Measurements from ENCODE around the gene H2AZ2.
"Not testable (repeated sequence)": the region's sequence is repeated elsewhere in the genome, so short reads cannot be mapped to it uniquely, and the experiment has no call there.

Gene H2AZ2

GRCh38 chr7:44847920-44848634, at the start of gene H2AZ2:
H2AZ2 (minus strand) TSS chr7:44848087; CDS start chr7:44847971, 116 bp downstream.
- DNase-seq (ENCODE audit: low read depth) = peak; percentile 100

GRCh38 chr7:44897309-44897708, 49.4 kb upstream of the H2AZ2 start:
- peak; percentile 39 for DNase-seq (ENCODE audit: low read depth)

GRCh38 chr7:44894888-44895580, 47.1 kb upstream of the H2AZ2 start:
- no peak for DNase-seq (ENCODE audit: low read depth)

DNA sequence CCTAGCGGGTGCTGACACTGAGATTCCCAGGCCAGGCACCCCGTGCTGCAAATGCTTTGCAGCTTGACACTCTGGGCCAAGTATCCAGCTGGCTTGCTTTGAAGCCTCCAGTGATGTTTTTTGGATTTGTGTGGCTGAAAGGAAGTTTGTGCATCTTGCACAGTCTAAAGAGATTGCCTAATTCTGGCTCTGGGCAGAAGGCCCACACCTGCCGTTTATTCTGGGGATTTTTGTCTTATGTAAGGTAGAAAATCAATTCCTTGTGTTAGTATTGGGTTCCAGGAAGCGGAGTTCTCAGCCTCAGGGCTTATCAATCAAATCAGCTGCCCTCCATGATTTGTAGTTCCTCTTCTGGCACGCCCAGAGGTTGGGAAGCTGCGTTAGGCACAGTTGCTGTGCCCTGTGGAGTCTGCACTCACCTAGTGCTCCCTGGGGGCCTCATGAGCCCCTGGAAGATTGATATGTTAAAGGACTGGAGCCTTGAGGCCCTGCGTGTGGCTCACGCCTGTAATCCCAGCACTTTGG, 45.9 kb upstream of the H2AZ2 start:
- no peak for DNase-seq (ENCODE audit: low read depth)

- DNase-seq (ENCODE audit: low read depth) = no peak
Observed at GRCh38 chr7:44891791-44892190, 43.9 kb upstream of the H2AZ2 start.

GRCh38 chr7:44891372-44891771, 43.5 kb upstream of the H2AZ2 start:
- no peak for DNase-seq (ENCODE audit: low read depth)

DNA sequence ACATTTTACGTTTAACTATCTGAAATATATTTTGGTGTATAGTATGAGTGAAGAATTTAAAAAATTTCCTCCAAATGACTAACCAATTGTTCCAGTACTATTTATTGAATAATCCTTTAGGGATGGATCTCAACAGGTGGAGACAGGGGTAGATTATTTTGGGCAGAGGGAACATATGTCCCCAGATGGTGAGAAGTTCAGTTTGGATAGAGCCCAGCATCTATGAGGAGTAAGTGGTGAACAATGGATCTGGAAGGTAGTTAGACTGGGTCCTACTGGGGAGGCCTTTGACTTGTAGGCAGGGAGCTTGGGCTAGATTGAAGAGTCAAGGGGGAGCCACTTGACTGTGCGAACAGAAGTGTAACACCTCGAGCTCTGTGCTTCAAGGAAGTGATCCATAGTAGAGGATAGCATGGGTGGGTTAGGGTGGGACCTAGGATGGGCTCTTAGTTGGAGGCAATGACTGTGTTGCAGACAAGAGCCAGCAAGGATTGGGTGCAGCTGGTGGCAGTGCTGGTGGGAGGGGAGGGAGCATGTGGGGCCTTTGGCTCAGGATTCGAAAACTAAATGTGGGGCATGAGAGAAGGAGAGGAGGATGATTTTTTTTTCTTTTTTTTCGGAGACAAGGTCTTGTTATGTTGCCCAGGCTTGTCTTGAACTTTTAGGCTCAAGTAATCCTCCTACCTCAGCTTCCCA, 41.3 kb upstream of the H2AZ2 start:
- DNase-seq (ENCODE audit: low read depth) = no peak

- no peak for DNase-seq (ENCODE audit: low read depth)
Observed at GRCh38 chr7:44887293-44887692, 39.4 kb upstream of the H2AZ2 start.

DNA sequence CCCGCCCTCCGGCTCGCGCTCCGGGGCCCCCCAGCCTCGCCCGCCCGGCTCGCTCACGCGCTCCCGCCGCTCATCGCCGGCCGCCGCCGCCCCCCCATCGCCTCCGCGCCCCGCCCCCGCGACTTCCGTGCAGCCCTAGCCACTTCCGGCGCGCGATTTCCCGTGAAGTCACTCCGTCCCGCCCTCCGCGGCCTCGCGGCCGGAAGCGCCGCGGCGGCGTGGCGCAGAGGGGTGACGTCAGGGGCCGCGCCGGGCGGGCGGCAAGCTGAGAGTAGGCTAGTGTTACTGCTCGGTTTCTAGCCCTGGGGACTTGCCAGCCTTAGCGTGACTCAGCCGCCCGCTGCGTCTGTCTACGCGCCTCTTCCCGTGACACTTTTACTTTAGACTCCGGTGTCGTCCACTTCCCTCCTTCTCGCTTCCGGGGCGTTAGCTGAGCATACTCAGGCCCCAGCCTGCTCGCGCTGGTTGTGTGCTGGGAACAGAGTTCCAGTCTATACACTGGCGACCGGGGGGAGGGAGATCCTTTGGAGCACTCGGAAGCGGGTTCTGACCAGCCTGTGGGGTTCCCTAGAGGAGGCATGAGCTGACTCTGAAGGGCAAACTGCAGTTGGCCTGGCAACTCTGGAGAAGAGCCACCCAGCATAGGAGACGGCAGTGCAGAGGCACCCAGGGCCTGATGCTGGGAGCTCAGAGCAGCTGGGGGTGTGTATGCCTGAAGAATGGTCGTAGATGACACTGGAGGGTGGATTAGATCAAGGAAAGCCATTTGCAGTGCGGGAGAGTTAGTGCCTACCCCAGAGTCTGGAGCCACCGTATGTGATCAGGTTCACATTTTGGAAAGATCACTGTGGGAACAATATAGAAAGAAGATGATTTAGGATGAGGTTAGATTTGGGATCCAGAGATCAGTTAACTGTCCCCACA, 37.8 kb upstream of the H2AZ2 start, which contains the start of gene PURB:
TSS of gene PURB (minus strand) at position 137 of the 924 bp plus-strand sequence. CDS start 182 bp downstream, outside the sequence.
- DNase-seq (ENCODE audit: low read depth) = peak; percentile 96

DNA sequence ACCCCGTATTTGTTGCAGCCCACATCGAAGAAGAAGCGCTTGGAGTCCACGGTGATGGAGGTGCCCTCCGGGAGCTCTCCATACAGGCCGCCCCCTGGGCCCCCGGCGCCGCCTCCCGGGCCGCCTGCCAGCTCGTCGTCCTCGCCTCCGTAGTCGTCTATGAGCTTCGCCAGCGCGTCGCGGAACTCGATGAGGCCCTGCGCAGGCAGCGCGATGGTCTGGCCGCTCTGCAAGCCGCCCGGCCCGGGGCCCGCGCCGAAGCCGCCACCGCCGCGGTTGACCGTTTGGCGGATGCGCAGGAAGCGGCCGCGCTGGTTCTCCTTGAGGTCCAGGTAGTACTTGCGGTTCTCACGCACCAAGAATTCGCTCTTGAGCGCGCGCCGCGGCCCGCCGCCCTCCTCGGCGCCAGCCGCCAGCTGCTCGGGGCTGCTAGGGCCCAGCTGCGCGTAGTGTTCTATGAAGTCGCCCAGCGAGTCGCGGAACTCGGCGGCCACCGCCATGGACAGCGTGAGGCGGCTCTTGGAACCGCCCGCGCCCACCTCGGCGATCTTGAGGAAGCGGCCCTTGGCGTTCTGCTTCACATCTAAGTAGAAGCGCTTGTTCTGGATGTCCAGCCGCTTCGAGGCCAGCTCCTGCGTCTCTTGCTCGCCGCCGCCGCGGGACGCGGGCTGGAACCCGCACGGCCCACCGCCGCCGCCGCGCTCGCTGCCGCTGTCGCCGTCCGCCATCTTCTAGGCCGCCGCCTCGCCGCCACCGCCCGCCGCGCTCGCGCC, 36.9 kb upstream of the H2AZ2 start:
- peak; percentile 77 for DNase-seq (ENCODE audit: low read depth)

DNA sequence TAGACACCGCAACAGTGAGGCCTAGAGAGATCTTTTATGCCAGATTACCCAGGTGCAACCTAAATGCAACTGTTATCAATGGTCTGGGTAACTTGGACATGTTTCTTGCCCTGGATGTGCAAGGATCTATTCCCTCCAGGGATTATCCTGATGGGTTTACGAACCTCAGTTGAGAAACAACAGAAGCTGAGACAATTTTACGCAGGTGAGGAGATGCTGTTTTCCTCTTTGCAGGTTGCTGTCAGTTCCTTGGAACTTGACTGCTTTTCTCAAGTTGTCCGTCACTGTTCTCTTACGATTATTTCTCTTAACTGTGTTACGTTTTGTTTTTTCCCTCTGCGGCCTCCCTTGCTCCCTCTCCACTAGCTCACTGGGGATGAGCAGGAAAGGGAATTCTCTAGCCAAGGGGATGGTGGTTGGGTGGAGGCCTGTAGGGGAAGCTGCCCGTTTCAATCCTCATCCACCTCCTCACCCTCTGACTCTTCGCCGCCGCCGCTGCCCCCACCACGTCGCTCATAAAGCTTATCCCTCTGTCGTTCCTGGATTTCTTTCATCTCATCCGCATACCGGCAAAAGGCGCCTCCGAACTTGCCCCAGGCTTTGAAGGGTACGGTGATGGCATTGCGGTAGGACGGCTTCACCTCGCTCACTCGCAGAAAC, 36.2 kb upstream of the H2AZ2 start:
- DNase-seq (ENCODE audit: low read depth) = no peak

DNA sequence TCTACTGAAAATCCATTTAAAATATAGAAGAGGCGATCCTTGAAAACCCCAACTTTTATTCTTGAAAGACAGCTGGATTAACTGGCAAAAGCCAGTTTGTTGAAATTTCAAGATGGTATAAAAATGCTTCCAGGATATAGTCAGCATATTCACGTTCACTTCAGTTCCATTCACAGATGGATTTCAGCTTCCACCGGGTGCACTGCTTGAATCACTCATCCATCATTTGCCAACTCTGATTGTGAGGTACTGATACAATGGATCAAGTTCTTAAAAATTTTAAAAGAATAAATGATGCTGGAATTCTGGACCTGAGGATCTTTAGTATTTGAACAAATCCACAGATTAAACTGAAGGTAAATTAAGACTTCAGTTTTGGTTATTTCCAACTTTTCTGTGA, 35.0 kb upstream of the H2AZ2 start:
- peak; percentile 40 for DNase-seq (ENCODE audit: low read depth)

- peak; percentile 81 for DNase-seq (ENCODE audit: low read depth)
Observed at GRCh38 chr7:44881610-44882009, 33.7 kb upstream of the H2AZ2 start.

- DNase-seq (ENCODE audit: low read depth) = no peak
Observed at GRCh38 chr7:44881066-44881600, 33.2 kb upstream of the H2AZ2 start.

GRCh38 chr7:44880317-44881018, 32.6 kb upstream of the H2AZ2 start:
- no peak for DNase-seq (ENCODE audit: low read depth)

GRCh38 chr7:44876393-44876792, 28.5 kb upstream of the H2AZ2 start:
- DNase-seq (ENCODE audit: low read depth) = no peak

DNA sequence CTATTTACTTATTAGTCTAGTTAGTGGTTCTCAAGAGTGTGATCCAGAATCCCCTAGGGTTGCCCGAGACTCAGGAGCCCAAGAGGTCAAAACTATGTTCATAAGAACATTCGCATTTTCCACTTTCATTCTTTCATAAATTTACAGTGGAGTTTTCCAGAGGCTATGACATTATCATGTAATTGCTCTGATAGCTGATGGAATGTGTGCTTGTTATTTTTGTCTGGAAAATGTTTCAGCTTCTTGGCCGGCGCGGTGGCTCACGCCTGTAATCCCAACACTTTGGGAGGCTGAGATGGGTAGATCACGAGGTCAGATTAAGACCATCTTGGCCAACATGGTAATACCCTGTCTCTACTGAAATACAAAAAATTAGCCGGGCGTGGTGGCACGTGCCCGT, 27.4 kb upstream of the H2AZ2 start:
- no peak for DNase-seq (ENCODE audit: low read depth)

GRCh38 chr7:44872787-44873186, 24.9 kb upstream of the H2AZ2 start:
- no peak for DNase-seq (ENCODE audit: low read depth)

DNA sequence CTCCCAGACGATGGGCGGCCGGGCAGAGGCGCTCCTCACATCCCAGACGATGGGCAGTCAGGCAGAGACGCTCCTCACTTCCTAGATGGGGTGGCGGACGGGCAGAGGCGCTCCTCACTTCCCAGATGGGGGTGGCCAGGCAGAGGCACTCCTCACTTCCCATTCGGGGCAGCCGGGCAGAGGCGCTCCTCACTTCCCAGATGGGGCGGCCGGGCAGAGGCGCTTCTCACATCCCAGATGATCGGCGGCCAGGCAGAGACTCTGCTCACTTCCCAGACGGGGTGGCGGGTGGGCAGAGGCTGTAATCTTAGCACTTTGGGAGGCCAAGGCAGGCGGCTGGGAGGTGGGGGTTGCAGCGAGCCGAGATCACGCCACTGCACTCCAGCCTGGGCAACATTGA, 24.0 kb upstream of the H2AZ2 start:
- DNase-seq (ENCODE audit: low read depth) = not testable (repeated sequence)

All from iris pigment epithelial cell (primary cell).